ENCODE measurements around the gene BAK1. TPM values are rescaled to one million over a fixed set of nuclear protein-coding genes. Genes with fewer than 3 reads are reported as not detected.

BAK1 gene
- total RNA-seq, 2 experiments from 2014 or later = 69.2 to 77.6 TPM

- H3K27me3 Mint-ChIP-seq = no peaks in the 10 kb centered on the region
- no peaks in the 10 kb centered on the region for H3K9me3 Mint-ChIP-seq
- H3K4me1 Mint-ChIP-seq = peaks cover 43% of the 10 kb centered on the region
- DNase-seq = no peak
- CTCF ChIA-PET = interaction anchor here (1.0 to 1.2 kb wide), 4 partner anchors 12 to 133 kb away, joined by 3 to 4 read pairs (median 3); partner anchors contain the start of gene UQCC2
- peaks cover 45% of the 10 kb centered on the region for H3K36me3 Mint-ChIP-seq (ENCODE audit: low read depth)
- peak overlapping the region; percentile 95 for H3K4me3 Mint-ChIP-seq
- POLR2A ChIA-PET = interaction anchor here (0.6 kb wide), 1 partner anchor 60 kb away, joined by 3 read pairs; no protein-coding TSS in a partner anchor
- H3K27ac Mint-ChIP-seq = peak overlapping the region; percentile 94
These were observed 1.9 kb downstream of the BAK1 start for GRCh38 chr6:33578164-33578563.

GRCh38 chr6:33577718-33578117, 2.4 kb downstream of the BAK1 start:
- no peak for DNase-seq
- Mint-ChIP-seq H3K4me1 (peaks cover 43% of the 10 kb centered on the region), H3K36me3 (ENCODE audit: low read depth) (peaks cover 45% of the 10 kb centered on the region), H3K27ac (peak overlapping the region; percentile 94), H3K4me3 (peak overlapping the region; percentile 95), H3K27me3 (no peaks in the 10 kb centered on the region), H3K9me3 (no peaks in the 10 kb centered on the region)
- ChIA-PET POLR2A (no interaction called here), CTCF (no interaction called here)

- CTCF ChIA-PET = interaction anchor here (0.9 to 2.4 kb wide), 2 partner anchors 8 to 10 kb away, joined by 3 to 8 read pairs; no protein-coding TSS in a partner anchor
These were observed 3.0 kb downstream of the BAK1 start for GRCh38 chr6:33577106-33577535.

GRCh38 chr6:33576668-33577067, 3.4 kb downstream of the BAK1 start:
- ChIA-PET POLR2A (no interaction called here), CTCF (interaction anchor here (0.9 to 2.4 kb wide), 3 partner anchors 9 to 124 kb away, joined by 3 to 8 read pairs (median 5); no protein-coding TSS in a partner anchor)
- Mint-ChIP-seq H3K4me1 (peaks cover 52% of the 10 kb centered on the region), H3K27ac (peak overlapping the region; percentile 25), H3K9me3 (no peaks in the 10 kb centered on the region), H3K27me3 (no peaks in the 10 kb centered on the region), H3K36me3 (ENCODE audit: low read depth) (peaks cover 53% of the 10 kb centered on the region), H3K4me3 (peak overlapping the region; percentile 22)
- no peak for DNase-seq

More at GRCh38 chr6:33577106-33577535, 3.0 kb downstream of the BAK1 start:
- peak; percentile 26 for DNase-seq
- POLR2A ChIA-PET = no interaction called here
- Mint-ChIP-seq H3K4me3 (peak overlapping the region; percentile 95), H3K27ac (peak overlapping the region; percentile 94), H3K9me3 (no peaks in the 10 kb centered on the region), H3K27me3 (no peaks in the 10 kb centered on the region), H3K36me3 (ENCODE audit: low read depth) (peaks cover 49% of the 10 kb centered on the region), H3K4me1 (peaks cover 47% of the 10 kb centered on the region)

- Mint-ChIP-seq H3K27ac (no peak overlapping the region), H3K9me3 (no peaks in the 10 kb centered on the region), H3K27me3 (no peaks in the 10 kb centered on the region), H3K36me3 (ENCODE audit: low read depth) (peaks cover 61% of the 10 kb centered on the region), H3K4me3 (no peak overlapping the region), H3K4me1 (peaks cover 56% of the 10 kb centered on the region)
- no peak for DNase-seq
- ChIA-PET POLR2A (no interaction called here), CTCF (interaction anchor here (0.9 to 2.4 kb wide), 5 partner anchors 10 to 146 kb away, joined by 3 to 8 read pairs (median 5); no protein-coding TSS in a partner anchor)
These were observed 4.9 kb downstream of the BAK1 start for GRCh38 chr6:33575211-33575610.

- no peaks in the 10 kb centered on the region for H3K27me3 Mint-ChIP-seq
- peak overlapping the region; percentile 82 for H3K4me3 Mint-ChIP-seq
- ChIA-PET POLR2A (no interaction called here), CTCF (interaction anchor here (1.4 kb wide), 1 partner anchor 10 kb away, joined by 7 read pairs; no protein-coding TSS in a partner anchor)
- H3K4me1 Mint-ChIP-seq = peaks cover 57% of the 10 kb centered on the region
- no peak for DNase-seq
- H3K36me3 Mint-ChIP-seq (ENCODE audit: low read depth) = peaks cover 61% of the 10 kb centered on the region
- no peaks in the 10 kb centered on the region for H3K9me3 Mint-ChIP-seq
- H3K27ac Mint-ChIP-seq = peak overlapping the region; percentile 100
These were observed 8.3 kb downstream of the BAK1 start for GRCh38 chr6:33571637-33572316.

GRCh38 chr6:33570806-33571636, 9.1 kb downstream of the BAK1 start:
- POLR2A ChIA-PET = interaction anchor here (0.7 to 1.5 kb wide), 4 partner anchors 9 to 160 kb away, joined by 3 to 5 read pairs (median 4); partner anchors contain the start of gene BAK1
- Mint-ChIP-seq H3K27ac (peak overlapping the region; percentile 100), H3K9me3 (no peaks in the 10 kb centered on the region), H3K4me3 (peak overlapping the region; percentile 82), H3K36me3 (ENCODE audit: low read depth) (peaks cover 60% of the 10 kb centered on the region), H3K4me1 (peaks cover 54% of the 10 kb centered on the region), H3K27me3 (no peaks in the 10 kb centered on the region)
- peak; percentile 97 for DNase-seq
- CTCF ChIA-PET = interaction anchor here (0.9 to 3.0 kb wide), 6 partner anchors 8 to 226 kb away, joined by 3 to 8 read pairs (median 4); partner anchors contain the start of gene BAK1

GRCh38 chr6:33568826-33569570, 11.1 kb downstream of the BAK1 start:
- no peaks in the 10 kb centered on the region for H3K27me3 Mint-ChIP-seq
- no peaks in the 10 kb centered on the region for H3K9me3 Mint-ChIP-seq
- DNase-seq = no peak
- ChIA-PET CTCF (interaction anchor here (0.7 to 3.2 kb wide), 7 partner anchors 11 to 140 kb away, joined by 3 to 13 read pairs (median 4); partner anchors contain the start of gene BAK1), POLR2A (no interaction called here)
- H3K27ac Mint-ChIP-seq = peak overlapping the region; percentile 100
- H3K36me3 Mint-ChIP-seq (ENCODE audit: low read depth) = peaks cover 51% of the 10 kb centered on the region
- peaks cover 40% of the 10 kb centered on the region for H3K4me1 Mint-ChIP-seq
- H3K4me3 Mint-ChIP-seq = peak overlapping the region; percentile 40

GRCh38 chr6:33567836-33568235, 12.2 kb downstream of the BAK1 start:
- peaks cover 38% of the 10 kb centered on the region for H3K4me1 Mint-ChIP-seq
- POLR2A ChIA-PET = no interaction called here
- no peak for DNase-seq
- H3K36me3 Mint-ChIP-seq (ENCODE audit: low read depth) = peaks cover 45% of the 10 kb centered on the region
- no peaks in the 10 kb centered on the region for H3K27me3 Mint-ChIP-seq
- H3K9me3 Mint-ChIP-seq = no peaks in the 10 kb centered on the region
- CTCF ChIA-PET = interaction anchor here (1.3 to 3.2 kb wide), 4 partner anchors 10 to 31 kb away, joined by 3 to 13 read pairs (median 6); no protein-coding TSS in a partner anchor
- H3K4me3 Mint-ChIP-seq = no peak overlapping the region
- H3K27ac Mint-ChIP-seq = no peak overlapping the region

- no peak for DNase-seq
- Mint-ChIP-seq H3K4me3 (no peak overlapping the region), H3K27ac (no peak overlapping the region), H3K36me3 (ENCODE audit: low read depth) (peaks cover 34% of the 10 kb centered on the region), H3K27me3 (no peaks in the 10 kb centered on the region), H3K9me3 (no peaks in the 10 kb centered on the region), H3K4me1 (peaks cover 30% of the 10 kb centered on the region)
- ChIA-PET CTCF (interaction anchor here (0.5 to 3.2 kb wide), 3 partner anchors 9 to 19 kb away, joined by 3 to 13 read pairs (median 3); no protein-coding TSS in a partner anchor), POLR2A (no interaction called here)
These were observed 13.6 kb downstream of the BAK1 start for GRCh38 chr6:33566182-33567084.

GRCh38 chr6:33558801-33559200, 21.3 kb downstream of the BAK1 start:
- no peak for DNase-seq
- peaks cover 7% of the 10 kb centered on the region for H3K4me1 Mint-ChIP-seq
- ChIA-PET POLR2A (no interaction called here), CTCF (interaction anchor here (0.6 kb wide), 1 partner anchor 936 kb away, joined by 3 read pairs; no protein-coding TSS in a partner anchor)
- no peak overlapping the region for H3K27ac Mint-ChIP-seq
- no peaks in the 10 kb centered on the region for H3K27me3 Mint-ChIP-seq
- peaks cover 3% of the 10 kb centered on the region for H3K36me3 Mint-ChIP-seq (ENCODE audit: low read depth)
- H3K9me3 Mint-ChIP-seq = no peaks in the 10 kb centered on the region
- H3K4me3 Mint-ChIP-seq = no peak overlapping the region
